Gastrocnemius medialis (tissue), 4 donors: ENCODE data around the gene C11orf86.

Experiments used
- CTCF ChIP-seq, 5 experiments: fragments of 450-650 bp in 3 of 5; fragments of 200-600 bp in 2 of 5; sonication (generic) in 2 of 5; IDR thresholded peaks in 4 of 5; conservative IDR thresholded peaks in 1 of 5; 1 replicate in 4 of 5; 2 replicates in 1 of 5; pipeline ENCODE4 v1.5.1; 2016 to 2019; ENCODE audit warnings: antibody characterized with exemption in 5 of 5, mild to moderate bottlenecking in 3 of 5, moderate library complexity in 3 of 5
- POLR2A ChIP-seq, 2 donors: fragments of 450-650 bp; IDR thresholded peaks; one replicate each; pipeline ENCODE4 v1.6.1; 2017; ENCODE audit warnings: antibody characterized with exemption in 2 of 2, mild to moderate bottlenecking in 2 of 2, moderate library complexity in 2 of 2

DNA sequence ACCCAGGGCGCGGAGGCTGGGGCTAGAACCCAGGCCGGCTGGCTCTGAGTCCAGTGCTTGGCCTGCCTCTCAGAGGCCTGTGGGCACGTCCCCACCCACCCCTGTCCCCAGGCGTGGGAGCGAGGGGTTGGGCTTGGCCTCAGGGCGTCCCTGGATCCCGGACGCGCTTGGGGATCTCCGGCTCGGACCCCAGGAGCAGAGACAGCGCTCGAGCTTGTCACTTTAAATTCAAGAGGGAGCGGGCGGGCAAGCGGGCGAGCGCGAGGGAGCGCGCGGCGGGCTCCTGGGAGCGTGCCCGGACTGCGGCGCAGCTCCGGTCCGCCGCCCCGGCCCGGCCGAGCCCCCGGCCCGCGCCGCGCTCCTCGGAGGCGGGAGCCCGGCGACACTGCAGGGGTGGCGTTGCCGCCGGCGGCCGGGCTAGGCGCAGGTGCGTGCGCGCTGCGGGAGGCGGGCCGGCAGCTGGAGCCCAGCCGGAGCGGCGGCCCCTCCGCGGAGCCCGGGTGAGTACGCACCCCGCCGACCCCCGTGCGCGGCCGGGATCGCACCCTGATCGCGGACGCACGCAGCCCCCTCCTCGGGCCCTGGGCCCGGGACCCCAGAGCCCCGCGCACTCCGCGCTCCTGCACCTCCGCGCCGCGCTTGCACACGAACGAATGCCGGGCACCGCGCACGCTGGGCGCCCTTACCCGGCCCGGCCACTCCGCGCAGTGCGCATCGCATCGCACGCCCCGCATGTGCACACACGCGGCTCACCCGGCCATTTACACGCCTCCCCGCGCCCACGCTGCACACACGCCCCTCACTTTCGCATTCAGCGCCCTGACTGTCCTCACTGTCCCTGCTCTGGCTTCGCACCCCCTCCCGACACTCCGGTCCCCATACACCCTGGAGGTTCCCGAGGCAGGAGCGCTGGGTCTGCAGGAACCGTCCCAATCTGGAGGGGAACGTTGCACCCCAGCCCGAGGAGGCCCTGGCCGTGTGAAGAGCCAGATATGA lies 48.2 kb downstream of the C11orf86 start, which contains the start of gene SYT12:
- TF ChIP-seq CTCF (IDR thresholded peaks at IDR 0.05 in 4 of 5, conservative IDR thresholded peaks at IDR 0.05 in 1 of 5) (no peak), POLR2A (IDR thresholded peaks at IDR 0.05) (no peak)
